GM21390 (cell line): Measurements from ENCODE around the gene MFNG.
"Not testable (repeated sequence)": the region's sequence is repeated elsewhere in the genome, so short reads cannot be mapped to it uniquely, and the experiment has no call there.

Source experiments
- ATAC-seq: cut with Tn5 transposase; IDR thresholded peaks from one replicate; pipeline ENCODE4 v1.9.1; 2021; ENCODE audit not compliant: unreplicated experiment

Gene MFNG

GRCh38 chr22:37476389-37477329 is 9.5 kb downstream of the MFNG start:
- ATAC-seq, result no peak

- ATAC-seq, result no peak
Observed at GRCh38 chr22:37474447-37475090, 11.6 kb downstream of the MFNG start.

- ATAC-seq, result no peak
Observed at GRCh38 chr22:37473437-37473946, 12.7 kb downstream of the MFNG start.

- no peak for ATAC-seq
Observed at GRCh38 chr22:37472418-37473006, 13.7 kb downstream of the MFNG start.

- ATAC-seq, result no peak
Observed at GRCh38 chr22:37471727-37472417, 14.3 kb downstream of the MFNG start.

GRCh38 chr22:37470087-37470445 is 16.1 kb downstream of the MFNG start:
- ATAC-seq, result no peak

GRCh38 chr22:37469416-37470086 is 16.6 kb downstream of the MFNG start:
- ATAC-seq, result no peak

GRCh38 chr22:37468201-37468695 is 17.9 kb downstream of the MFNG start:
- ATAC-seq, result not testable (repeated sequence)

- ATAC-seq, result no peak
Observed at GRCh38 chr22:37467391-37467955, 18.7 kb downstream of the MFNG start.

GRCh38 chr22:37464181-37464580 is 22.0 kb downstream of the MFNG start:
- ATAC-seq, result peak; percentile 58

- ATAC-seq, result no peak
Observed at GRCh38 chr22:37462983-37463382, 23.2 kb downstream of the MFNG start.

- no peak for ATAC-seq
Observed at GRCh38 chr22:37462436-37462835, 23.7 kb downstream of the MFNG start.

- no peak for ATAC-seq
Observed at GRCh38 chr22:37461961-37462360, 24.2 kb downstream of the MFNG start.

- no peak for ATAC-seq
Observed at GRCh38 chr22:37460684-37461083, 25.5 kb downstream of the MFNG start.

GRCh38 chr22:37459206-37459605 is 27.0 kb downstream of the MFNG start:
- ATAC-seq, result no peak

GRCh38 chr22:37457093-37457893 is 28.9 kb downstream of the MFNG start:
- no peak for ATAC-seq

GRCh38 chr22:37456346-37456745 is 29.8 kb downstream of the MFNG start:
- ATAC-seq, result no peak

GRCh38 chr22:37455896-37456295 is 30.3 kb downstream of the MFNG start:
- no peak for ATAC-seq
